GM23248 (cell line): ENCODE measurements around the gene PPP1R3C.

Experiments used
- EZH2 ChIP-seq: fragments of 200-600 bp; sonication (generic); IDR thresholded peaks from 2 replicates; pipeline ENCODE4 v1.6.1; 2018; ENCODE audit warnings: antibody characterized with exemption, mild to moderate bottlenecking; ENCODE audit not compliant: insufficient read depth, poor library complexity, severe bottlenecking
- EZH2phosphoT487 ChIP-seq: fragments of 200-600 bp; sonication (generic); IDR thresholded peaks from 2 replicates; pipeline ENCODE4 v1.6.1; 2018; ENCODE audit warnings: antibody characterized with exemption, moderate library complexity, mild to moderate bottlenecking, low read depth; ENCODE audit not compliant: insufficient read depth

GRCh38 chr10:91614225-91614624 is 18.6 kb downstream of the PPP1R3C start:
- TF ChIP-seq EZH2 (no peak), EZH2phosphoT487 (no peak)
